Measurements from ENCODE around the gene TCEANC2. TPM values are rescaled to one million over a fixed set of nuclear protein-coding genes. Genes with fewer than 3 reads are reported as not detected.

The TCEANC2 gene
- total RNA-seq, 4 donors from 2014 or later = 4.3 to 5.8 (median 4.4) TPM

DNA sequence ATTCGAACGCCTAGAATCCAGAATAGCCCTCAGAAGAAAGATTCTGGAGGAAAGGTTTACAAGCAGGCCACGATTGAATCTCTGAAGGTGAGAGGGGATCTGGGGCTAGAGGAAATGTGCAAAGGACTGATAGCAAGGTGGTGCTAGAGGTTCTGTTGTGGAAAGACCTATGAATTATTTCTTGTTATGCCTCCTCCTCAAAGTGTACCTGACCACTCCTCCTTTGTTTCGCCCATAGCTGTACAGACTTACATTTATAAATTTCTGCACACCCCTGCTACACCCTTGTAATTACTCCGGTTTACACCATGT, 986 bp downstream of the TCEANC2 start:
- no peak for DNase-seq
- WGBS, 2 donors = 59 to 66% methylated on average over 5 of the region's 5 CpGs
- intact Hi-C loops (cut with DNase I) = loop anchor here (5.0 kb wide), 1 partner anchor 107 kb away; the partner anchor contains the start of genes IFT25 and LRRC42
- Histone ChIP-seq H3K36me3 (peaks cover 0 to 4% of the 10 kb centered on the region in 2 donors), H3K27ac (no peak overlapping the region), H3K27me3 (no peaks in the 10 kb centered on the region), H3K4me1 (peaks cover 17 to 24% of the 10 kb centered on the region in 2 donors), H3K9me3 (no peaks in the 10 kb centered on the region), H3K4me3 (replicated peaks in 1 of 3) (peak overlapping the region in 1 of 3 donors; percentile 28)
- TF ChIP-seq, protein P1, sequence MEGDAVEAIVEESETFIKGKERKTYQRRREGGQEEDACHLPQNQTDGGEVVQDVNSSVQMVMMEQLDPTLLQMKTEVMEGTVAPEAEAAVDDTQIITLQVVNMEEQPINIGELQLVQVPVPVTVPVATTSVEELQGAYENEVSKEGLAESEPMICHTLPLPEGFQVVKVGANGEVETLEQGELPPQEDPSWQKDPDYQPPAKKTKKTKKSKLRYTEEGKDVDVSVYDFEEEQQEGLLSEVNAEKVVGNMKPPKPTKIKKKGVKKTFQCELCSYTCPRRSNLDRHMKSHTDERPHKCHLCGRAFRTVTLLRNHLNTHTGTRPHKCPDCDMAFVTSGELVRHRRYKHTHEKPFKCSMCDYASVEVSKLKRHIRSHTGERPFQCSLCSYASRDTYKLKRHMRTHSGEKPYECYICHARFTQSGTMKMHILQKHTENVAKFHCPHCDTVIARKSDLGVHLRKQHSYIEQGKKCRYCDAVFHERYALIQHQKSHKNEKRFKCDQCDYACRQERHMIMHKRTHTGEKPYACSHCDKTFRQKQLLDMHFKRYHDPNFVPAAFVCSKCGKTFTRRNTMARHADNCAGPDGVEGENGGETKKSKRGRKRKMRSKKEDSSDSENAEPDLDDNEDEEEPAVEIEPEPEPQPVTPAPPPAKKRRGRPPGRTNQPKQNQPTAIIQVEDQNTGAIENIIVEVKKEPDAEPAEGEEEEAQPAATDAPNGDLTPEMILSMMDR (IDR thresholded peaks at IDR 0.05) = no peak
- TF ChIP-seq POLR2A (IDR thresholded peaks at IDR 0.05) = no peak

DNA sequence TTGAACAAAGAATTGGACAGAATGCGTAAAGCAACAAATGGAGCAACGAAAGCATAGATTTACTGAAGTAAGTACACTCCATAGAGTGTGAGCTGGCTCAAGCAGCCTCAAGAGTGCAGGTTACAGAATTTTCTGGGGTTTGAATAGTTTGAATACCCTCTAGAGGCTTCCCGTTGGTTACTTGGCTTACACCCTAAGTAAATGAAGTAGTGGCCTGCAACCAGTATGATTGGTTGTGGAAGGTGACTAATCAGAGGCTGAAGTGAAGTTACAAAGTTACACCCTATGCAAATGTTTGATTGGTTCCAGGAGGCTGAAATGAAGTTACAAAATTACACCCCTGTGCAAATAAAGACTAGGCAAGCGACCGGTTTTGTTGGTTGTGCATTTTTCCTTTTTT, 10.9 kb downstream of the TCEANC2 start:
- WGBS, 2 donors = 82 to 95% methylated on average over 5 of the region's 5 CpGs
- no peak for TF ChIP-seq POLR2A (IDR thresholded peaks at IDR 0.05)
- TF ChIP-seq, protein P1 (IDR thresholded peaks at IDR 0.05) = no peak
- peaks cover 0 to 2% of the 10 kb centered on the region in 2 donors for H3K36me3 ChIP-seq
- no peaks in the 10 kb centered on the region for H3K9me3 ChIP-seq
- DNase-seq = no peak
- no peak overlapping the region for H3K27ac ChIP-seq
- intact Hi-C loops (cut with DNase I) = no loop called here
- no peaks in the 10 kb centered on the region for H3K4me1 ChIP-seq
- H3K27me3 ChIP-seq = no peaks in the 10 kb centered on the region
- no peak overlapping the region for H3K4me3 ChIP-seq (replicated peaks in 1 of 3)

DNA sequence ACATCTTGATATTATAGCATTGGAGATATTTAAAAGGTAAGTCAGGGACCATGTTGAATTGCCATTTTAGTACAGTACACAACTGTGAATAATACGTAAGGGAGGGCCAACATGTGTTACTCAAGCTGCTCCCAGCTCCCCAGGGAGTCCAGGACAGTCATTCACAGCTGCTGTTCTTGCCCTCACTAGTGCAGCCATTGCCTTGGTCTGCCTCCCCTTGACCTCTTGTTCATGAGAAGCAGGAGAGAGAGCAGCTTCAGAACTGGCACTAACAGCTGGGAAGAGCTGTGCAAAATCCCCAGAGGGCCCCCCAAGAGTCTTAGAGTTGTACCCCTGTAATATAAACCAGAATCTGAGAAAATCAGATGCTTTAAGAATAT, 16.4 kb downstream of the TCEANC2 start:
- no peak for DNase-seq
- H3K36me3 ChIP-seq = no peaks in the 10 kb centered on the region
- WGBS, 2 donors = 67 to 77% methylated on average over 1 of the region's 1 CpG
- H3K27ac ChIP-seq = no peak overlapping the region
- TF ChIP-seq POLR2A (IDR thresholded peaks at IDR 0.05) = no peak
- TF ChIP-seq, protein P1 (IDR thresholded peaks at IDR 0.05) = no peak
- intact Hi-C loops (cut with DNase I) = no loop called here
- no peak overlapping the region for H3K4me3 ChIP-seq (replicated peaks in 1 of 3)
- H3K4me1 ChIP-seq = no peaks in the 10 kb centered on the region
- no peaks in the 10 kb centered on the region for H3K9me3 ChIP-seq
- H3K27me3 ChIP-seq = no peaks in the 10 kb centered on the region

DNA sequence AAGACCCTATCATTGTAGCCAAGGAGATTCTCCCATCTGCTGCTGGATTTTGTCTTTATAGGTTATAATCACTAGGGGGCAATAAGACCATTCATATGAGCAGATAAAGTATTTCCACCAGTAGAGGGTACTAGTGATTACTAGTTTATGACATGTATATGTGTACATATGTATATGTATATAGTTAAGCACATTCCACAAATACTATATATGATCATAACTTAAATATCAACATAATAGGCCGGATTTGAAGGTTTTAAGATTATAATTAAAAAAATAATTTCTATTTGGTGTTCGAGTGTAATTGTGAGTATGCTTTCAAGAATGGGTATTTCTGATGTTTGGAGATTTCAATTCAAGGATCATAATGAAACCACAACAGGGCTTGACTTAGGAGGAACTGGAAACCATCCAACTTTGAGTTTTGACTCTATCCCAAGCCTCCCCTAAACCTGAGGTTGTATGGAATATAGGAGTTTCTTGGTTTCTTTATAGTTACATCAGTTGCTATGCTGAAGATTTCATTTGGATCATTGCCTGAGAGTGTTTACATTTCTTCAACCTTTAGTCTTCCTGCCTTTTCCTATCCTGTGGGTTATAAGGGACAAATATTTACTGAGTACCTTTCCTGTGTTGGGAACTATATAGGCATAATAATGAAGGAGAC, 16.9 kb downstream of the TCEANC2 start:
- Histone ChIP-seq H3K27ac (no peak overlapping the region), H3K27me3 (no peaks in the 10 kb centered on the region), H3K36me3 (no peaks in the 10 kb centered on the region), H3K4me3 (replicated peaks in 1 of 3) (no peak overlapping the region), H3K9me3 (no peaks in the 10 kb centered on the region), H3K4me1 (no peaks in the 10 kb centered on the region)
- intact Hi-C loops (cut with DNase I) = no loop called here
- DNase-seq = no peak
- TF ChIP-seq, protein P1 (IDR thresholded peaks at IDR 0.05) = peak; percentile 21 to 76 (median 57)
- no peak for TF ChIP-seq POLR2A (IDR thresholded peaks at IDR 0.05)
- 52 to 53% methylated on average over 2 of the region's 2 CpGs for WGBS, 2 donors

DNA sequence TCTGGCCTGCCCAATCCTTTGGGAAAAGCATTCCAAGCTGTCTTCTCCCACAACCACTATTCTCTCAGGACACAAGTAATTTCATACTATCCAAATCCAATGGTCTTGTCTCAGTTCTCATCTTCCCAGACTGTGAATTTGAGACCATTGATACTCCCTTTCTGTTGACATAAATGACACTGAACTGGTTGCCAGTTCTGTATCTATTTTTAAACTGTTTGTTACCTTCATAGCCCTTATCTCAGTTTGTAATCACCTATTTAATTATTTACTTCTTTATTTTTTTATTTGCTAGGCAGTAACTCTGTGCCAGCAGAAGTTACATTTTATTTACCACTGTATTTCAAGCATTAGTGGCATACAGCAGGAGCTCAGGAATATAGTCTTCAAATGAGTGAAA, 24.0 kb downstream of the TCEANC2 start:
- DNase-seq = no peak
- Histone ChIP-seq H3K36me3 (no peaks in the 10 kb centered on the region), H3K4me1 (no peaks in the 10 kb centered on the region), H3K27ac (no peak overlapping the region), H3K27me3 (no peaks in the 10 kb centered on the region), H3K4me3 (replicated peaks in 1 of 3) (no peak overlapping the region), H3K9me3 (no peaks in the 10 kb centered on the region)
- TF ChIP-seq POLR2A (IDR thresholded peaks at IDR 0.05) = no peak
- TF ChIP-seq, protein P1 (IDR thresholded peaks at IDR 0.05) = no peak
- intact Hi-C loops (cut with DNase I) = no loop called here

All from thyroid gland (tissue), 4 donors.